HCT116 (cell line): Measurements from ENCODE around the gene PLD4. TPM values are rescaled to one million over a fixed set of nuclear protein-coding genes. Genes with fewer than 3 reads are reported as not detected.

Experiments
- ATAC-seq: fragments of 200-7000 bp; cut with Tn5 transposase; 2 replicates; pipeline ENCODE4 v1.9.1; 2020; ENCODE audit warnings: mild to moderate bottlenecking, moderate library complexity
- BruUV-seq: library from RNA; stranded (reverse); fragments of 400-500 nt; replicated peaks from 2 replicates; lab custom pipeline; 2021; lab: Mats Ljungman, UMichigan
- CTCF ChIA-PET: fragments of 300-600 bp; sonication (Branson Sonifier 250); formaldehyde crosslinking; loops from one replicate; lab custom pipeline; 2021; ENCODE audit warnings: antibody characterized with exemption; lab: Charles Lee
- POLR2A ChIA-PET: fragments of 300-600, 350-600 bp; sonication (Branson Sonifier 250); formaldehyde crosslinking; loops from one replicate; lab custom pipeline; 2021; ENCODE audit warnings: antibody characterized with exemption; lab: Charles Lee
- RAD21 ChIA-PET, 2 experiments: fragments of 300-600 bp; sonication (Branson Sonifier 250); formaldehyde crosslinking; loops; one replicate each; lab custom pipeline; 2023; ENCODE audit warnings: low total read pairs in 2 of 2; ENCODE audit not compliant: uncharacterized antibody in 2 of 2, unreplicated experiment in 2 of 2, low non-redundant PET in 1 of 2; lab: Charles Lee
- DNase-seq: peaks from one replicate; pipeline ENCODE4 v3.0.0-alpha.2; 2010; ENCODE audit warnings: low read depth, low spot score
- H2AFZ ChIP-seq: fragments of 200-600 bp; shearing (Covaris generic), sonication (generic); 2 replicates; pipeline ENCODE4 v1.6.1; 2017; ENCODE audit warnings: low read depth, mixed run types, mixed read lengths, antibody characterized with exemption, low read length; ENCODE audit not compliant: poor library complexity, severe bottlenecking
- H3K27ac ChIP-seq: 2 replicates; pipeline ENCODE4 v1.5.1; 2012; ENCODE audit warnings: low read depth, low read length
- H3K27me3 ChIP-seq: fragments of 200-600 bp; sonication (generic); 2 replicates; pipeline ENCODE4 v1.6.1; 2016; ENCODE audit warnings: mixed run types, low read length, mixed read lengths; ENCODE audit not compliant: insufficient read depth
- H3K36me3 ChIP-seq, 2 experiments: fragments of 200-500 bp in 1 of 2; fragments of 200-600 bp in 1 of 2; sonication (Bioruptor generic) in 1 of 2; sonication (generic) in 1 of 2; 2 replicates each; pipeline versions ENCODE4 v1.5.1 to v1.6.1; 2014 to 2016; ENCODE audit warnings: low read length in 2 of 2, inconsistent platforms in 1 of 2, mixed read lengths in 1 of 2, mixed run types in 1 of 2; ENCODE audit not compliant: insufficient read depth in 2 of 2, control insufficient read depth in 1 of 2
- H3K4me1 ChIP-seq, 2 experiments: fragments of 200-600 bp in 1 of 2; sonication (generic) in 1 of 2; 2 replicates each; pipeline versions ENCODE4 v1.5.1 to v1.6.1; 2012 to 2017; ENCODE audit warnings: low read length in 2 of 2, inconsistent platforms in 1 of 2, mild to moderate bottlenecking in 1 of 2, mixed read lengths in 1 of 2, mixed run types in 1 of 2, moderate library complexity in 1 of 2; ENCODE audit not compliant: insufficient read depth in 2 of 2, control insufficient read depth in 1 of 2
- H3K4me2 ChIP-seq: fragments of 200-600 bp; sonication (generic); 2 replicates; pipeline ENCODE4 v1.6.1; 2017; ENCODE audit warnings: mixed run types, low read length, mixed read lengths
- H3K4me3 ChIP-seq, 2 experiments: fragments of 200-600 bp in 1 of 2; sonication (generic) in 1 of 2; replicated peaks in 1 of 2; 2 replicates each; pipeline ENCODE4 v1.5.1; 2011 to 2016; ENCODE audit warnings: low read length in 2 of 2, control low read depth in 1 of 2, low read depth in 1 of 2, mild to moderate bottlenecking in 1 of 2, mixed read lengths in 1 of 2, mixed run types in 1 of 2
- H3K79me2 ChIP-seq: fragments of 200-600 bp; sonication (generic); 2 replicates; pipeline ENCODE4 v1.6.1; 2017; ENCODE audit warnings: mild to moderate bottlenecking, mixed run types, low read length, moderate library complexity, mixed read lengths; ENCODE audit not compliant: insufficient read depth
- H3K9ac ChIP-seq: fragments of 200-600 bp; sonication (generic); 2 replicates; pipeline ENCODE4 v1.6.1; 2016; ENCODE audit warnings: low read length, mixed read lengths
- H3K9me2 ChIP-seq: fragments of 200-600 bp; sonication (generic), shearing (Covaris generic); 2 replicates; pipeline ENCODE4 v1.6.1; 2017; ENCODE audit warnings: mixed run types, mild to moderate bottlenecking, moderate library complexity; ENCODE audit not compliant: insufficient read depth
- H3K9me3 ChIP-seq, 2 experiments: fragments of 200-500 bp in 1 of 2; fragments of 200-600 bp in 1 of 2; sonication (Bioruptor generic) in 1 of 2; sonication (generic) in 1 of 2; 2 replicates each; pipeline ENCODE4 v1.6.1; 2014 to 2017; ENCODE audit warnings: low read length in 2 of 2, mixed read lengths in 2 of 2, inconsistent platforms in 1 of 2, low read depth in 1 of 2, mild to moderate bottlenecking in 1 of 2, mixed run types in 1 of 2, moderate library complexity in 1 of 2; ENCODE audit not compliant: control insufficient read depth in 1 of 2, insufficient read depth in 1 of 2
- H4K20me1 ChIP-seq: fragments of 200-600 bp; sonication (generic), shearing (Covaris generic); 2 replicates; pipeline ENCODE4 v1.6.1; 2017; ENCODE audit warnings: mixed run types, mild to moderate bottlenecking, moderate library complexity; ENCODE audit not compliant: insufficient read depth
- EGR1 ChIP-seq: IDR thresholded peaks from 2 replicates; pipeline ENCODE4 v1.6.1; 2012; ENCODE audit warnings: low read depth
- EZH2 ChIP-seq: fragments of 200-600 bp; sonication (generic); IDR thresholded peaks from 2 replicates; pipeline ENCODE4 v1.6.1; 2017; ENCODE audit warnings: antibody characterized with exemption, mixed run types
- FOSL1 ChIP-seq: IDR thresholded peaks from 2 replicates; pipeline ENCODE4 v1.6.1; 2012; ENCODE audit warnings: low read depth
- POLR2A ChIP-seq: IDR thresholded peaks from 2 replicates; pipeline ENCODE4 v1.7.0; 2011; ENCODE audit warnings: borderline replicate concordance; ENCODE audit not compliant: insufficient read depth, insufficient read length; ENCODE audit errors: extremely low read depth
- POLR2AphosphoS5 ChIP-seq: IDR thresholded peaks from 2 replicates; pipeline ENCODE4 v1.6.1; 2011; ENCODE audit warnings: mild to moderate bottlenecking, low read depth, low read length, moderate library complexity
- SP1 ChIP-seq: IDR thresholded peaks from 2 replicates; pipeline ENCODE4 v1.6.1; 2012; ENCODE audit warnings: low read depth
- SRF ChIP-seq: IDR thresholded peaks from 2 replicates; pipeline ENCODE4 v1.6.1; 2012; ENCODE audit warnings: low read depth
- TCF7L2 ChIP-seq: IDR thresholded peaks from 2 replicates; pipeline ENCODE4 v1.7.0; 2011; ENCODE audit warnings: borderline replicate concordance, inconsistent platforms; ENCODE audit not compliant: insufficient read depth, insufficient read length; ENCODE audit errors: extremely low read depth
- intact Hi-C: fragments of 100-400 bp; cut with micrococcal nuclease; formaldehyde crosslinking; loops from 2 replicates; pipeline ENCODE4 v1.10.0; 2022
- total RNA-seq: library from RNA; stranded (reverse); gene quantifications from one replicate; pipeline ENCODE4 v1.2.1, GENCODE V29; 2021; ENCODE audit not compliant: unreplicated experiment
- TF ChIP-seq, protein P1 (sequence below): IDR thresholded peaks from 2 replicates; pipeline ENCODE4 v1.6.1; 2012
- TF ChIP-seq, protein P2 (sequence below): IDR thresholded peaks from 2 replicates; pipeline ENCODE4 v1.6.1; 2012; ENCODE audit warnings: low read depth

The PLD4 gene
- total RNA-seq, 1 experiment from 2014 or later = 0.12 TPM

DNA sequence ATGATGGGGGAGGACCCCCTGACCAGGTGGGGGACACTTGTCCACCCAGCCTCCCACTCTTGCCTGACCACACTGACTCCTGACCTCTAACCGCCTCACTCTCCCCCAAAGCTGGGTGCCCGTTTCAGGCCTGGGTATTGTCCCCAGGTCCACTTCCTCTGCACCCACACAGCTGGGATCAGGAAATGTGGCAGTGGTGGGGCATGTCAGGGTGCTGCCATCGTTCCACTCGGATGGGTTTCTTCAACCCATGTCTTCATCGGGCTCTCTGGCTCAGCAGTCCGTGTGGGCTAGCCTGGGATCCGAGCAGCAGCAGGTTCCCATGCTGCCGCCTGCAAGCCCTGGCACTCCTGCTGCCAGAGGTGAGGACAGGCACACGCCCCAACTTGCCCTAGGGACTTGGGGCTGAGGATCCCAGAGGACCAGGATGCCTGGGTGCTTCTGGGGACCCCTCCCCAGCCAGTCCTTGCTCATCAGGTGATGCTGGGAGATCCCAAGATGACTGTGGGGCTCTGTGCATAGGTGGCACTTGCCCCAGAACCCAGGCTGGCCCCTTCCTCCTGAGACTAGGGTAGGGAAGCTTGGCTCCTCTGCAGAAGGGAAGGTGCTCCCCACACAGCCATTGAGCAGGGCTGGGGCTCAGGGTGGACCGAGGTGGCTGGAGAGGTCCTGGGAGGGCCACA is 58.0 kb downstream of the PLD4 start:
- Histone ChIP-seq H3K27ac (no peak overlapping the region), H3K27me3 (no peaks in the 10 kb centered on the region)

More for the DNA sequence above, 58.0 kb downstream of the PLD4 start:
- Histone ChIP-seq H3K36me3 (no peaks in the 10 kb centered on the region), H3K9ac (no peak overlapping the region), H3K4me2 (no peak overlapping the region), H4K20me1 (no peaks in the 10 kb centered on the region), H3K4me3 (no peak overlapping the region), H3K9me3 (no peaks in the 10 kb centered on the region), H3K9me2 (no peaks in the 10 kb centered on the region), H3K79me2 (peaks cover 5% of the 10 kb centered on the region; the same call in 1 of the 2 replicates), H3K4me1 (peaks cover 28 to 46% of the 10 kb centered on the region in 2 experiments)
- intact Hi-C loops = no loop called here
- DNase-seq = no peak
- BruUV-seq = no TSS peak
- ChIA-PET RAD21 (no interaction called here), POLR2A (no interaction called here), CTCF (no interaction called here)
- TF ChIP-seq SP1 = no peak
- TF ChIP-seq POLR2AphosphoS5 = no peak
- TF ChIP-seq, protein P1, sequence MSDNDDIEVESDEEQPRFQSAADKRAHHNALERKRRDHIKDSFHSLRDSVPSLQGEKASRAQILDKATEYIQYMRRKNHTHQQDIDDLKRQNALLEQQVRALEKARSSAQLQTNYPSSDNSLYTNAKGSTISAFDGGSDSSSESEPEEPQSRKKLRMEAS = no peak
- TF ChIP-seq FOSL1 = no peak
- TF ChIP-seq EZH2 = no peak
- TF ChIP-seq, protein P2, sequence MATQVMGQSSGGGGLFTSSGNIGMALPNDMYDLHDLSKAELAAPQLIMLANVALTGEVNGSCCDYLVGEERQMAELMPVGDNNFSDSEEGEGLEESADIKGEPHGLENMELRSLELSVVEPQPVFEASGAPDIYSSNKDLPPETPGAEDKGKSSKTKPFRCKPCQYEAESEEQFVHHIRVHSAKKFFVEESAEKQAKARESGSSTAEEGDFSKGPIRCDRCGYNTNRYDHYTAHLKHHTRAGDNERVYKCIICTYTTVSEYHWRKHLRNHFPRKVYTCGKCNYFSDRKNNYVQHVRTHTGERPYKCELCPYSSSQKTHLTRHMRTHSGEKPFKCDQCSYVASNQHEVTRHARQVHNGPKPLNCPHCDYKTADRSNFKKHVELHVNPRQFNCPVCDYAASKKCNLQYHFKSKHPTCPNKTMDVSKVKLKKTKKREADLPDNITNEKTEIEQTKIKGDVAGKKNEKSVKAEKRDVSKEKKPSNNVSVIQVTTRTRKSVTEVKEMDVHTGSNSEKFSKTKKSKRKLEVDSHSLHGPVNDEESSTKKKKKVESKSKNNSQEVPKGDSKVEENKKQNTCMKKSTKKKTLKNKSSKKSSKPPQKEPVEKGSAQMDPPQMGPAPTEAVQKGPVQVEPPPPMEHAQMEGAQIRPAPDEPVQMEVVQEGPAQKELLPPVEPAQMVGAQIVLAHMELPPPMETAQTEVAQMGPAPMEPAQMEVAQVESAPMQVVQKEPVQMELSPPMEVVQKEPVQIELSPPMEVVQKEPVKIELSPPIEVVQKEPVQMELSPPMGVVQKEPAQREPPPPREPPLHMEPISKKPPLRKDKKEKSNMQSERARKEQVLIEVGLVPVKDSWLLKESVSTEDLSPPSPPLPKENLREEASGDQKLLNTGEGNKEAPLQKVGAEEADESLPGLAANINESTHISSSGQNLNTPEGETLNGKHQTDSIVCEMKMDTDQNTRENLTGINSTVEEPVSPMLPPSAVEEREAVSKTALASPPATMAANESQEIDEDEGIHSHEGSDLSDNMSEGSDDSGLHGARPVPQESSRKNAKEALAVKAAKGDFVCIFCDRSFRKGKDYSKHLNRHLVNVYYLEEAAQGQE = no peak
- TF ChIP-seq POLR2A = no peak
- TF ChIP-seq SRF = no peak
- no peak for TF ChIP-seq TCF7L2
- TF ChIP-seq EGR1 = no peak
- TF ChIP-seq, all 23 proteins: peak for 0
- H2AFZ ChIP-seq = no peak overlapping the region
- no peak for ATAC-seq

Other genes starting within 250 kb of the PLD4 start
- 95.8 TPM for gene INF2, start 235.3 kb upstream of the PLD4 start, total RNA-seq
- gene ADSS1, start 200.7 kb upstream of the PLD4 start, total RNA-seq = 9.9 TPM
- 141 TPM for gene SIVA1, start 171.7 kb upstream of the PLD4 start, total RNA-seq
- gene AKT1, start 129.1 kb upstream of the PLD4 start, total RNA-seq = 152 TPM
- gene ZBTB42, start 123.8 kb upstream of the PLD4 start, total RNA-seq = 4.4 TPM
- gene CEP170B, start 59.6 kb upstream of the PLD4 start, total RNA-seq = 45.9 TPM
- gene AHNAK2, start 53.5 kb downstream of the PLD4 start, total RNA-seq = 45.0 TPM
- gene CLBA1, start 60.9 kb downstream of the PLD4 start, total RNA-seq = 14.8 TPM
- 62.4 TPM for gene CDCA4, start 96.2 kb downstream of the PLD4 start, total RNA-seq
- 0.10 TPM for gene GPR132, start 140.6 kb downstream of the PLD4 start, total RNA-seq
- gene JAG2, start 243.9 kb downstream of the PLD4 start, total RNA-seq = 85.9 TPM